ENCODE measurements around the gene FHDC1. TPM values are rescaled to one million over a fixed set of nuclear protein-coding genes. Genes with fewer than 3 reads are reported as not detected.

FHDC1 gene
- total RNA-seq, 1 experiment from 2014 or later: 19.9 TPM

- H3K23ac ChIP-seq (ENCODE audit: insufficient read length, low read depth, low read length): no peak overlapping the region
- Mint-ChIP-seq H3K27ac (0 out of 7 replicates have a peak overlapping the region, but pooled peaks of 1 of the 3 experiments have one; percentile 18), H3K9me3 (no peaks in the 10 kb centered on the region), H3K4me3 (no peak overlapping the region), H3K4me1 (peaks cover 13 to 24% of the 10 kb centered on the region in 2 experiments), H3K36me3 (ENCODE audit: insufficient read depth in 1 of 3, low read depth in 3 of 3) (peaks cover 22 to 55% (median 42%) of the 10 kb centered on the region in 3 experiments), H3K27me3 (ENCODE audit: low read depth) (peaks cover 9% of the 10 kb centered on the region)
- no peaks in the 10 kb centered on the region for H3K27me3 ChIP-seq (ENCODE audit: insufficient read depth, low read length)
- H2BK12ac ChIP-seq (ENCODE audit: insufficient read length, low read depth, low read length): no peak overlapping the region
- H2BK20ac ChIP-seq (ENCODE audit: low read depth, low read length, poor library complexity, severe bottlenecking): no peak overlapping the region
- H3K14ac ChIP-seq (ENCODE audit: insufficient read depth, low read length): no peak overlapping the region
- DNase-seq: no peak
- no peak overlapping the region for H3K18ac ChIP-seq (ENCODE audit: insufficient read length, low read depth, low read length)
- no peak overlapping the region for H3K27ac ChIP-seq (ENCODE audit: insufficient read length, low read depth, low read length)
- H2AK5ac ChIP-seq (ENCODE audit: insufficient read length, low read length): no peak overlapping the region
- H2BK120ac ChIP-seq (ENCODE audit: low read depth, low read length, poor library complexity, severe bottlenecking): no peak overlapping the region
- H2BK5ac ChIP-seq (ENCODE audit: insufficient read length, low read length): no peak overlapping the region
- H3K4me2 ChIP-seq (ENCODE audit: insufficient read depth, insufficient read length, low read length): no peak overlapping the region
- no CpG with 5 or more reads among the region's 6 CpGs for WGBS (ENCODE audit: extremely low coverage, insufficient read length, low lambda C conversion rate)
- H3K4ac ChIP-seq (ENCODE audit: low read depth, low read length): no peak overlapping the region
- H3K56ac ChIP-seq (ENCODE audit: insufficient read length, low read depth, low read length): no peak overlapping the region
- H3K9ac ChIP-seq (ENCODE audit: extremely low read depth, insufficient read length, low read length): no peak overlapping the region
- no peak overlapping the region for H3T11ph ChIP-seq (ENCODE audit: low read length)
- peaks cover 42% of the 10 kb centered on the region; the same call in 1 of the 2 replicates for H3K79me2 ChIP-seq (ENCODE audit: insufficient read depth, low read length)
- H4K5ac ChIP-seq (ENCODE audit: insufficient read length, low read depth, low read length): no peak overlapping the region
- H4K91ac ChIP-seq (ENCODE audit: insufficient read length, low read depth, low read length): no peak overlapping the region
- H2AFZ ChIP-seq (ENCODE audit: low read length): no peak overlapping the region
- no peaks in the 10 kb centered on the region for H3K9me3 ChIP-seq (ENCODE audit: control insufficient read depth, low read depth, low read length)
- TF ChIP-seq CTCF (conservative IDR thresholded peaks at IDR 0.05): no peak
- peaks cover 3% of the 10 kb centered on the region for H3K79me1 ChIP-seq (ENCODE audit: insufficient read depth, low read depth, low read length, poor library complexity, severe bottlenecking)
- no peaks in the 10 kb centered on the region for H4K20me1 ChIP-seq (ENCODE audit: control insufficient read depth, insufficient read depth, insufficient read length)
- no peak overlapping the region for H2BK15ac ChIP-seq (ENCODE audit: low read depth, low read length)
- no peak overlapping the region for H4K8ac ChIP-seq (replicated peaks; ENCODE audit: insufficient read length, low read depth, low read length)
- peaks cover 6% of the 10 kb centered on the region; the same call in 1 of the 2 replicates for H3K4me1 ChIP-seq (ENCODE audit: insufficient read depth, low read length)
- H3K23me2 ChIP-seq (ENCODE audit: insufficient read length, low read depth, low read length, poor library complexity, severe bottlenecking): no peaks in the 10 kb centered on the region
These were observed 7.5 kb downstream of the FHDC1 start for GRCh38 chr4:152943672-152944071.

Measured in H9 (cell line).